HG03469 (cell line): ENCODE data around the gene PSG7.
"Not testable (repeated sequence)": the region's sequence is repeated elsewhere in the genome, so short reads cannot be mapped to it uniquely, and the experiment has no call there.

ENCODE experiments used
- ATAC-seq: cut with Tn5 transposase; IDR thresholded peaks from one replicate; pipeline ENCODE4 v1.9.1; 2021; ENCODE audit warnings: mild to moderate bottlenecking, moderate library complexity, moderate number of reproducible peaks; ENCODE audit not compliant: unreplicated experiment

PSG7 gene

DNA sequence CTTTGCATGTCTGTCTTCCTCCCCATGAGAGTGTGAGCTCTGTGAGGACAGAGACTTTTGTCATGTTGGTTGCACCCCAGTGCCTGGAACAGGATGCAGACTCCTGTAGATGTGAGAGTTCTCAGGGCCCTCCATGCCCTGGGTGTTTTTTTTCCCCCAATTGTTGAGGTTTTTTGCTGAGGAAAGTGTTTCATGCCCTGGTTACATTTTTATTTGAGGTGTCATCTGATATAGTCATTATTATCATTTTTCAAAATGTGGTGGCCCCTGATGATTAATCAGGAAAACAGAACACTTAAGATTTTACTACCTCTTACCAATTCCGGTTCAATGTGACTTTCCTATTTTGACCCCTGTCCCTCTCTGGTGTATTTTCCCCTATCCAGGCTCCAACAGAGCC, 20.1 kb downstream of the PSG7 start:
- ATAC-seq: not testable (repeated sequence)

GRCh38 chr19:42913516-42913915, 23.5 kb downstream of the PSG7 start:
- ATAC-seq: not testable (repeated sequence)

GRCh38 chr19:42912941-42913340, 24.1 kb downstream of the PSG7 start:
- ATAC-seq: not testable (repeated sequence)

DNA sequence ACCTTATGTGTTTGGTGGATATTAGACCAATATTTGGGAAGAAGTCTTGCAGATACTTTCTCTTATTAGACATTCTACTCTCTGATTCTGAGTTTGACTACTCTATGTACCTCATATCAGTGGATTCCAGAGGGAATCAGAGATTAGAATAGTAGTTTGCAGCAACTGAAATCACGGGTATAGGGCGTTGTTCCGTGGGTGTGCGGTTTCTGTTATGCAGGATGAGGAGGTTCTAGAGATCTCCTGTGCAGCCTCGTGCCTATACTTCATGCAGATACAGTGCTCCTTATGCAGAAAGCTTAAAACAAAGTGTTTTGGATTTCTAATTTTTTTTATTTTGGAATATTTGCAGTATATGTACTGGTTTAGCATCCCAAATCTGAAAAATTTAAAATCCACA, 25.3 kb downstream of the PSG7 start:
- ATAC-seq: not testable (repeated sequence)

- not testable (repeated sequence) for ATAC-seq
Measured at GRCh38 chr19:42906162-42906561, 30.8 kb downstream of the PSG7 start.

DNA sequence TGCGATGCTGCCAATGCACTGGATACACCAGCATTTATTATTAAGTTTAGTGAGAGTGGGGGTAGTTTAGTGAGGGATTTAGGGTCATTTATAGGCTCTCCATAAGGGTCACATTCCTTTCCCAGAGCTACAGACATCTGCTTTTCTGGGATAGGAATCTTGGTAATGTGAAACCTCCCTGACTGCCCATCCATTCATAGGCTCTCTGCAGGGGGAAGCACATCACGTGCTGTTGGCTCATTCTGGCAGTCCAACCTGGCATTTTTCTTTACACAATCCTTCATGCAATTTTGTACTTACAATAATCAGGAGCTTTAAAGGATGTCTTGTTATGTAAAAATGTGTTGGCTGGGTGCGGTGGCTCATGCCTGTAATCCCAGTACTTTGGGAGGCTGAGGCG, 36.4 kb downstream of the PSG7 start:
- not testable (repeated sequence) for ATAC-seq

- not testable (repeated sequence) for ATAC-seq
Measured at GRCh38 chr19:42899674-42900073, 37.3 kb downstream of the PSG7 start.

DNA sequence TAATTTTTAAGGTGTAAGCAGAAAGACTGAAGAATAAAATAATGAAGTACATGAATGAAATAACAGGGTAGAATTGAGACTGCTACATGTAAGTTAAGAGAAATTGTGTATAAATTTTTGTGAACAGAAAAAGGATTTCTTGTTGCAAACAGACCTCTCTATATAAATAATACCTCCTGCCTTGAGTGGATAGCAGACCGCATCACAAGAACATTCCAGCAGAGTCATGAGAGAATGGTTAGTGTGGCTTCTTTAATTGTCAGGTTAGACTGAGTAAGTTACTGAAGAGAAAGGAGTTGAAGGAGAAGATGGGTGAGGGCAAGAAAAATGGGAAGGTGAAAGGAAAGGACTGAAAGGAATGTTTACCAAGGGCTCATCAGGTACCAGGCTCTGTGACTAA, 37.9 kb downstream of the PSG7 start:
- ATAC-seq: not testable (repeated sequence)

GRCh38 chr19:42898656-42899055, 38.4 kb downstream of the PSG7 start:
- ATAC-seq: not testable (repeated sequence)

DNA sequence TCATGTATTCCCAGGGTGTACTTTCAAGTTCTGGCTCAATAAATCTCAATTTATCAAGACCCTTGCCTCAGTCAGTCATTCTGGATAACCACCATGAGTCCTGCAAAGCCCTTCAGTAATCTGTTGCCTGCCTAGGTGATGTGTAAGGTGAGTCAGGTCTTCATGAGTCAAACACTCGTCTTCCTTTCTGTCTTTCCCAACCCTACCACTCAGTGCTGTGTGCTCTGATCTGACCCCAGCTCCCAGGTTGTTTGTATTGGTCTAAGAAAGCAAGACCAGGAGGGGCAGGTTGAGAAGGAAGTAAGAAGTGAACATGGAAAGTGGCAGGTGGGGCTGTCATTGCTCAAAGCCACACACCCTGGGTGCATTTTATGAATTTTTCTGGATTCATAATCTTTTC, 39.3 kb downstream of the PSG7 start:
- ATAC-seq: not testable (repeated sequence)

DNA sequence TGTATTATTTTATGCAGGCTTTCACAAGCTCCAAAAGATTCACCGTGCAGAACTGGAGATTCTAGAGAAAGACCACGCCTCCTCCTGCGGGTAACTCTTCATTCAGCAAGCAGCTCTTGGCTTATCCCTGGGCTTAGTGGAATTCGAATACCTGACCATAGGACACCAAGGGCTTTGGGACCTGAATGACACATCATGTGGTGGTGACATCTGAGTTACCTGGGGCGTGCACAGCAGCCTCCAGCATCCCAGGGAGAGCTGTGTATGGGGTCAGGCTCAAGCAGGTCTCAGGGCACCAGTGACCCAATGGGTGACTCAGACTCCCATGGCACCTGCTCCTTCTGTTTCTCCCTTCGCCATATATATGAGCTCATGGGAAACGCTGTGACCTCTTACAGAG, 46.6 kb downstream of the PSG7 start:
- ATAC-seq: not testable (repeated sequence)

- not testable (repeated sequence) for ATAC-seq
Measured at GRCh38 chr19:42887876-42888445, 49.0 kb downstream of the PSG7 start.

DNA sequence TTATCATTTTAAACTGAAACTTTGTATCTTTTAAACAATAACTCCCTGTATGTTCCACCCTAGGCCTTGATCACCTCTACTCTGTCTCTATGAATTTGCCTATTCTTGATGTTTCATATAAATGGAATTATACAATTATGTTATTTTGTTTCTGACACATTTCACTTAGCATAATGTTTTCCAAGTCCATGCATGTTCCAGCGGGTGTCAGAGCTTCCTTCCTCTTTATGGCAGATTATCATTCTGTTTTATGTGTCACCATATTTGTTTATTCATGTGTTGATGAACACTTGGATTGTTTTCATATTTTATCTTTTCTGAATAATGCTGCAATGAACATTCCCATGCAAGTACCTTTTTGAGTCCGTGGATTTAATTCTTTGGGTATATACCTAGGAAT, 54.3 kb downstream of the PSG7 start:
- ATAC-seq: not testable (repeated sequence)

- not testable (repeated sequence) for ATAC-seq
Measured at GRCh38 chr19:42882010-42882409, 55.0 kb downstream of the PSG7 start.

- ATAC-seq: not testable (repeated sequence)
Measured at GRCh38 chr19:42881279-42881678, 55.7 kb downstream of the PSG7 start.

DNA sequence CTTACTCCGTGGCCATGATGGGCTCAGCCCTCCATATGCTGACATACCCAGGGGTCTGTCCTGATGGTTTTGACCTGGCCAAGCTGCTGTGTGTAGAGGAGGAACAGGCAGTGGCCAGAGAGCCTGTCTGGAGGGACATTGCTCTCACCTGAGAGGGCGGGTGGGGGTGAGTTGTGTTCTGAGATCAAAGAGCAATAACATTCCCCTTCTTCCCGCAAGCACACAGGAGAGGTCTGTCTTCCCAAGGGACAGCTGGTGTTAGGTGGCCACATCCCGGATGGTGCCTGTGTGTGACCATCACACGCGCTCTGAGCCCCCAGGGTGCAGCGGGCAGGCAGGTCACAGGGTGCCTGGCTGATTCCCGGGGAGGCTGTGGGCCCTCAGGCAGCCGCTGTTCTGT, 56.4 kb downstream of the PSG7 start:
- ATAC-seq: not testable (repeated sequence)

DNA sequence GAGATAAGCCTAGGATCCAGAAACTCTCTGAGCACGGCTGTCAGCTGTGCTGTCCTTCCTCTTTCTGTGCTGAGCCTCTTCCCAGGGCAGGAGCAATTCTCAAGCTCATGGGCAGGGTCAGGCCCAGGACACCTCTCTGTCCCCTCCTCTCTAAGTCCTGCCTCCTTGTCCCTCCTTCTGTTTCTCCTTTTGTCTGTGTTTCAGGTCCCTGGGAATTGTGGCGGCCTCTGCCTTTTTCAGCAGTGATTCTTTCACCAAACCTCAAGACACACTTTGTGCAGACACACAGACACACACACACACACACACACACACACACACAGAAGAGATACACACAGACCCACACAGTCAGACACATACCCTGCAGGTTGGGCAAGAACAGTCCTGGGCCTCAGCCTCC, 57.4 kb downstream of the PSG7 start, which contains the start of gene PSG1:
Gene PSG1 (minus strand): TSS at position 101 of the 400 bp plus-strand sequence. CDS start 132 bp downstream, outside the sequence.
- ATAC-seq: no peak

- not testable (repeated sequence) for ATAC-seq
Measured at GRCh38 chr19:42876596-42876995, 60.4 kb downstream of the PSG7 start.

GRCh38 chr19:42875881-42876280, 61.1 kb downstream of the PSG7 start:
- not testable (repeated sequence) for ATAC-seq

DNA sequence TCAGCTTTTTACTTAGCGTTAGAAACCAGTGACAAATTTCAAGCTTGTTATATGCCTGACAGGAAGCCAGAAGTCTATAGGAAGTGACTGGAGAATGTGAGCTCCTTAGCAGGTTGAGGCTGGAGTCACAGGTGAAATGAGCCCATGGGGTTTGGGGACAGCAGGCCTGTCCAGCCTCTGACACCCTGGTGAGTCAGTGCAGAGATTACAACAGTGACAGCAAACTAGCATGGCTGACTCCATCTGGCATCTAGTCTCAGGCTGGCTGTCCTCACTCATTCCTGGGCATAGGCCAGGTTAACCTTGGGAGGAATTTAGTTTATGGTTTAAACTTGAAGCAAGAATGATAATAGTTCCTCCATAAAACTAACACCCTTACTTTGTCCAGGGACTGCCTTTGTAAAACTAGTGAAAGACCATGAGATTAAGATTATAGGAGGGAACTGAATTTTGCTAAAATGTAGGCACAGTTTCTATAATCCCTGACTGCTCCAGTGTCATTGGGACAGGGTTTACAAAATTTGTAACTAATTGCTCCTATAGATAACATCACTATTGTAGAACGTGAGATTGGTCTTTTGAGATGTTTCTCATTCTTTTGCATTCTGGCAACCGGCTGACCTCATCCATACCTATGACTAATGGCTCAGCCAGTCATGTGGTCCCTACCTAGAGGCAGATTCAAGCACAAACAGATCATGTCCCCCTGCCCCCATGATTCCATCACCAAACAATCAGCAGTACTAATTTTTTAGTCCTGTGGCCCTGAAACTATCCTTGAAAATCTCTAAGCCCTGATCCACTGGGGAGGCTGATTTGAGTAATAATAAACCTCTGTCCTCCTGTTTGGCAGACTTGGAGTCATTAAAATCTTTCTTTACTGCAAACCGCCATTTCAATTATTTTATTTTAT, 61.9 kb downstream of the PSG7 start:
- ATAC-seq: not testable (repeated sequence)

GRCh38 chr19:42874136-42874535, 62.9 kb downstream of the PSG7 start:
- ATAC-seq: not testable (repeated sequence)
